Measurements from ENCODE around the gene UGP2.

DNA sequence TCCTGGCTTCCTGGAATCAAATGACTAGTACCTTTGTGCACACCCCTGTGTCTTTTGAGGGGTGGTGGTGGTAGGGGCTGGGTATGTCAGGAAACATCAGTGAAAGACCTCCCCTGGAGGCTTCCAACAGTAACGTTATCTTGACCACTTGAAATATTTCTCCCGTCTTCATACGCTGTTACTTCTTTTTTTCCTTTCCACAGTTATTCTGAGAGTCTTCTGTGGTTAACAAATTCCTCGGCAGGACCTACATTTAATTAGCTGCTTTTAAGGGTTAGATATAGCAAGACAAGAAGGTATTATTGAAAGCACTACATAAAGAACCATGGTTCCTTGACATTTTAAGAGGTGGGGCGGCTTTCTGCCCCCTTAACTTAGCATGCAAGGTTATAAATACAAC is 34.6 kb downstream of the UGP2 start:
- no peak for TF ChIP-seq EP300 (IDR thresholded peaks at IDR 0.05)
- TF ChIP-seq, protein P1, sequence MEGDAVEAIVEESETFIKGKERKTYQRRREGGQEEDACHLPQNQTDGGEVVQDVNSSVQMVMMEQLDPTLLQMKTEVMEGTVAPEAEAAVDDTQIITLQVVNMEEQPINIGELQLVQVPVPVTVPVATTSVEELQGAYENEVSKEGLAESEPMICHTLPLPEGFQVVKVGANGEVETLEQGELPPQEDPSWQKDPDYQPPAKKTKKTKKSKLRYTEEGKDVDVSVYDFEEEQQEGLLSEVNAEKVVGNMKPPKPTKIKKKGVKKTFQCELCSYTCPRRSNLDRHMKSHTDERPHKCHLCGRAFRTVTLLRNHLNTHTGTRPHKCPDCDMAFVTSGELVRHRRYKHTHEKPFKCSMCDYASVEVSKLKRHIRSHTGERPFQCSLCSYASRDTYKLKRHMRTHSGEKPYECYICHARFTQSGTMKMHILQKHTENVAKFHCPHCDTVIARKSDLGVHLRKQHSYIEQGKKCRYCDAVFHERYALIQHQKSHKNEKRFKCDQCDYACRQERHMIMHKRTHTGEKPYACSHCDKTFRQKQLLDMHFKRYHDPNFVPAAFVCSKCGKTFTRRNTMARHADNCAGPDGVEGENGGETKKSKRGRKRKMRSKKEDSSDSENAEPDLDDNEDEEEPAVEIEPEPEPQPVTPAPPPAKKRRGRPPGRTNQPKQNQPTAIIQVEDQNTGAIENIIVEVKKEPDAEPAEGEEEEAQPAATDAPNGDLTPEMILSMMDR (IDR thresholded peaks at IDR 0.05): no peak
- no peak for TF ChIP-seq POLR2AphosphoS5 (IDR thresholded peaks at IDR 0.05)
